Neural progenitor cell (in vitro differentiated cells): ENCODE results near the gene KCNK10.

Experiments used
- EZH2 ChIP-seq: fragments of 200-600 bp; sonication (generic); IDR thresholded peaks from 2 replicates; pipeline ENCODE4 v1.6.1; 2017; ENCODE audit warnings: antibody characterized with exemption, mild to moderate bottlenecking, moderate library complexity
- TF ChIP-seq, protein P1 (sequence below): fragments of 200-600 bp; sonication (generic); IDR thresholded peaks from 2 replicates; pipeline ENCODE4 v1.5.1; 2017; ENCODE audit warnings: antibody characterized with exemption, mild to moderate bottlenecking

DNA sequence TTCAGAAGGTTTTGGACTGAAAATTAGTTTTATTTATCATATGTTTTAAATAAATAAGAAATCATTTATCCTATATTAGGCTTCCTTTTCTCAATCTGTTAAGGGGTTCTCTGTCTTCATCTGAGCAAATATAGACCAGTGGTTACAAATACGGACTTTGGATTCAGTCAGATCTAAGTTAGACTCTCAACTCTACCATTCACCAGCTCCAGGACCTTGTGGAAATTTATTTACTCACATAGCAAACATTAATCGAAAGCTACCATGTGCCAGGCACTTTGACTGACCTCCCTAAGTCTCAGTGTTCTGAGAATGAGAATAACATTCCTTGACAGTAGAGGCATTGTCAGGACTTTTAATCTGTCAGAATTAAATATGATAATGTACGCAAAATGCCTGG is 22.3 kb downstream of the KCNK10 start:
- TF ChIP-seq, protein P1, sequence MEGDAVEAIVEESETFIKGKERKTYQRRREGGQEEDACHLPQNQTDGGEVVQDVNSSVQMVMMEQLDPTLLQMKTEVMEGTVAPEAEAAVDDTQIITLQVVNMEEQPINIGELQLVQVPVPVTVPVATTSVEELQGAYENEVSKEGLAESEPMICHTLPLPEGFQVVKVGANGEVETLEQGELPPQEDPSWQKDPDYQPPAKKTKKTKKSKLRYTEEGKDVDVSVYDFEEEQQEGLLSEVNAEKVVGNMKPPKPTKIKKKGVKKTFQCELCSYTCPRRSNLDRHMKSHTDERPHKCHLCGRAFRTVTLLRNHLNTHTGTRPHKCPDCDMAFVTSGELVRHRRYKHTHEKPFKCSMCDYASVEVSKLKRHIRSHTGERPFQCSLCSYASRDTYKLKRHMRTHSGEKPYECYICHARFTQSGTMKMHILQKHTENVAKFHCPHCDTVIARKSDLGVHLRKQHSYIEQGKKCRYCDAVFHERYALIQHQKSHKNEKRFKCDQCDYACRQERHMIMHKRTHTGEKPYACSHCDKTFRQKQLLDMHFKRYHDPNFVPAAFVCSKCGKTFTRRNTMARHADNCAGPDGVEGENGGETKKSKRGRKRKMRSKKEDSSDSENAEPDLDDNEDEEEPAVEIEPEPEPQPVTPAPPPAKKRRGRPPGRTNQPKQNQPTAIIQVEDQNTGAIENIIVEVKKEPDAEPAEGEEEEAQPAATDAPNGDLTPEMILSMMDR: no peak
- TF ChIP-seq EZH2: no peak
